GM23248 (cell line): ENCODE data around the gene JMJD7.

Experiments used
- EZH2 ChIP-seq: fragments of 200-600 bp; sonication (generic); IDR thresholded peaks from 2 replicates; pipeline ENCODE4 v1.6.1; 2018; ENCODE audit warnings: antibody characterized with exemption, mild to moderate bottlenecking; ENCODE audit not compliant: insufficient read depth, poor library complexity, severe bottlenecking
- EZH2phosphoT487 ChIP-seq: fragments of 200-600 bp; sonication (generic); IDR thresholded peaks from 2 replicates; pipeline ENCODE4 v1.6.1; 2018; ENCODE audit warnings: antibody characterized with exemption, moderate library complexity, mild to moderate bottlenecking, low read depth; ENCODE audit not compliant: insufficient read depth

DNA sequence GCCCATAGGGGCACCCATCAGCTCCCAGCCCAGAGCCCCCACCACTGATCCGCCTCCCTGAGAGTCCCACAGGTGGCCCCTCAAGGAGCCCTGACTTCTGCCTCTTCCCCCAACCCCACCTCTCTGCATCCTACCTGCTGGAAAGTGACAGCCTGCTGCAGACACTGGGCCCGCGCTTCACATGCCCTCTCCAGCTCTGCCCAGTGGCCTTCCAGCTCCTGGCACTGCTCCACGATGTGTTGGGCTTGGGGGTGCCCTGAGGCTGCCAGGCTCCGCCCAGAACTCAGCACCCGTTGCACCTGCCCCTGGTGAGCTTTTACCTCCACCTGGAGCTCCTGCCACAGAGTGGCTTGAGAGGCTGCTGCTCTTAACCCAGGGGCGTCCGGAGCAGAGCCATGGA, 45.8 kb downstream of the JMJD7 start:
- no peak for TF ChIP-seq EZH2
- no peak for TF ChIP-seq EZH2phosphoT487
